NB4 (cell line): ENCODE results near the gene EIF1.

Experiments used
- CTCF ChIP-seq: IDR thresholded peaks from one replicate; pipeline ENCODE4 v1.5.1; 2012; ENCODE audit warnings: low read depth, low read length
- MAX ChIP-seq: IDR thresholded peaks from 2 replicates; pipeline ENCODE4 v1.6.1; 2011; ENCODE audit warnings: low read depth, low read length
- MYC ChIP-seq: IDR thresholded peaks from 2 replicates; pipeline ENCODE4 v1.6.1; 2011; ENCODE audit warnings: low read depth, low read length
- POLR2A ChIP-seq: IDR thresholded peaks from 2 replicates; pipeline ENCODE4 v1.6.1; 2011; ENCODE audit warnings: mild to moderate bottlenecking; ENCODE audit not compliant: insufficient read length; ENCODE audit errors: extremely low read depth

- no peak for TF ChIP-seq CTCF
- no peak for TF ChIP-seq POLR2A
- no peak for TF ChIP-seq MAX
- TF ChIP-seq MYC, result no peak
These were observed 48.4 kb downstream of the EIF1 start for GRCh38 chr17:41736983-41737679.
